ENCODE data around the gene CBL. TPM values are rescaled to one million over a fixed set of nuclear protein-coding genes. Genes with fewer than 3 reads are reported as not detected.
"Not testable (repeated sequence)": the region's sequence is repeated elsewhere in the genome, so short reads cannot be mapped to it uniquely, and the experiment has no call there.

CBL gene
- total RNA-seq, 1 donor from 2014 or later: 22.5 TPM

DNA sequence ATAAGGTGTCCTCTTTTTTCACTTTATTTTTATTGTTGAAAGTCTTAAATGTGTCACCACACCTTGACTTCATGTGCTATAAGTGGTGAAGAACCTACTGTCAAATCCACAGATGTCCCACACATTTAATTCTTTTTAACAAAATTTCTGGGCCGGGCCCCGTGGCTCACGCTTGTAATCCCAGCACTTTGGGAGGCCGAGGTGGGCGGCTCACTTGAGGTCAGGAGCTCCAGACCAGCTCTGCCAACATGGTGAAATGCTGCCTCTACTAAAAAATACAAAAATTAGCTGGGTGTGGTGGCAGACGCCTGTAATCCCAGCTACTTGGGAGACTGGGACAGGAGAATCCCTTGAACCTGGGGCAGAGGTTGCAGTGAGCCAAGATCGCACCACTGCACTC lies 3.0 kb downstream of the CBL start:
- DNase-seq (ENCODE audit: low read depth): no peak
- Histone ChIP-seq H3K27me3 (ENCODE audit: control insufficient read depth, insufficient read depth, low read length) (no peaks in the 10 kb centered on the region), H3K4me3 (ENCODE audit: low read depth, low read length) (no peak overlapping the region), H3K36me3 (ENCODE audit: control insufficient read depth, insufficient read depth, low read length) (no peaks in the 10 kb centered on the region)
- TF ChIP-seq, protein P1, sequence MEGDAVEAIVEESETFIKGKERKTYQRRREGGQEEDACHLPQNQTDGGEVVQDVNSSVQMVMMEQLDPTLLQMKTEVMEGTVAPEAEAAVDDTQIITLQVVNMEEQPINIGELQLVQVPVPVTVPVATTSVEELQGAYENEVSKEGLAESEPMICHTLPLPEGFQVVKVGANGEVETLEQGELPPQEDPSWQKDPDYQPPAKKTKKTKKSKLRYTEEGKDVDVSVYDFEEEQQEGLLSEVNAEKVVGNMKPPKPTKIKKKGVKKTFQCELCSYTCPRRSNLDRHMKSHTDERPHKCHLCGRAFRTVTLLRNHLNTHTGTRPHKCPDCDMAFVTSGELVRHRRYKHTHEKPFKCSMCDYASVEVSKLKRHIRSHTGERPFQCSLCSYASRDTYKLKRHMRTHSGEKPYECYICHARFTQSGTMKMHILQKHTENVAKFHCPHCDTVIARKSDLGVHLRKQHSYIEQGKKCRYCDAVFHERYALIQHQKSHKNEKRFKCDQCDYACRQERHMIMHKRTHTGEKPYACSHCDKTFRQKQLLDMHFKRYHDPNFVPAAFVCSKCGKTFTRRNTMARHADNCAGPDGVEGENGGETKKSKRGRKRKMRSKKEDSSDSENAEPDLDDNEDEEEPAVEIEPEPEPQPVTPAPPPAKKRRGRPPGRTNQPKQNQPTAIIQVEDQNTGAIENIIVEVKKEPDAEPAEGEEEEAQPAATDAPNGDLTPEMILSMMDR (IDR thresholded peaks at IDR 0.05; ENCODE audit: insufficient read depth, low read length, poor library complexity, severe bottlenecking): no peak

DNA sequence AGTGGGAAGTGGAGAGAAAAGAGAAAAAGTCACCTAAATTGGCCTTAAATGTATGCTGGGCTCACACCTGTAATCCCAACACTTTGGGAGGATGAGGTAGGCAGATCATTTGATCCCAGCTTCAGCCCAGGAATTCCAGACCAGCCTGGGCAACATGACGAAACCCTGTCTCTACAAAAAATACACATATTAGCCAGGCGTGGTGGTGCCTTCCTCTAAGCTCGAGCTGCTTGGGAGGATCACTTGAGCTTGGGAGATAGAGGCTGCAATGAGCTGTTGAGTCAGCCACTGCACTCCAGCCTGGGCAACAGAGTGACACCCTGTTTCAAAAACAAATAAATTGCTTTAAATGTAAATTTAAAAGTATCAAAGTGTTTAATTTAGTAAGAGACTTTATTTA lies 3.9 kb downstream of the CBL start:
- no peaks in the 10 kb centered on the region for H3K27me3 ChIP-seq (ENCODE audit: control insufficient read depth, insufficient read depth, low read length)
- no peak for DNase-seq (ENCODE audit: low read depth)
- TF ChIP-seq, protein P1 (IDR thresholded peaks at IDR 0.05; ENCODE audit: insufficient read depth, low read length, poor library complexity, severe bottlenecking): no peak
- no peak overlapping the region for H3K4me3 ChIP-seq (ENCODE audit: low read depth, low read length)
- no peaks in the 10 kb centered on the region for H3K36me3 ChIP-seq (ENCODE audit: control insufficient read depth, insufficient read depth, low read length)

DNA sequence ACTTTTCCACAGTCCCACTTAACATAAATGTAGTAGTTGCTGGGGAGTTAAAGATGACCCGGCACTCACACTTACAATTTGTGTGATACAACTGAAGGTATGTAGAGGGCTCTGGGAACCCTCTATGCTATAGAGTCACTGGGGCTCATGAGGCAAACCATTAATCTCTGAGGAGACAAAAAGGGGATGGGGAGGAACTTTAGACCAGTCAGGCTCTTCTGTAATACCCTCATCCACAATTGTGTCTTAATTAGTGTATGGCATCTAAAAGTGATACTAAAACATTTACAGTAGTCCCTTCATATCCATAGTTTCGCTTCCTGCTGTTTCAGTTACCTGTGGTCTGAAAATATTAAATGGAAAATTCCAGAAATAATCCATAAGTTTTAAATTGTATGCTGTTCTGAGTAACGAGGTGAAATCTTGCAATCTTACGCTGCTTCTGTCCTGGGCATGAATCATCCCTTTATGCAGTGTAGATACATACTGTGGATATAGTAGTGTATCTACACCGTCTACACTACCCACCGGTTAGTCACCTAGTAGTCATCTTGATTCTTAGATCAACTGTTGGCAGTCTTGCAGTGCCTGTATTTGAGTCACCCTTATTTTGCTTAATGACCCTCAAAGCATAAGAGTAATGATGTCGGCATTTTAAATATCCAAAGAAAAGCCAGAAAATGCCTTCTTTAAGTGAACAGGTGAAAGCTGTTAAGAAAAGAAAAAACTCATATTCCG lies 12.2 kb downstream of the CBL start:
- TF ChIP-seq, protein P1 (IDR thresholded peaks at IDR 0.05; ENCODE audit: insufficient read depth, low read length, poor library complexity, severe bottlenecking): no peak
- no peaks in the 10 kb centered on the region for H3K27me3 ChIP-seq (ENCODE audit: control insufficient read depth, insufficient read depth, low read length)
- DNase-seq (ENCODE audit: low read depth): peak; percentile 97
- no peak overlapping the region for H3K4me3 ChIP-seq (ENCODE audit: low read depth, low read length)
- no peaks in the 10 kb centered on the region for H3K36me3 ChIP-seq (ENCODE audit: control insufficient read depth, insufficient read depth, low read length)

DNA sequence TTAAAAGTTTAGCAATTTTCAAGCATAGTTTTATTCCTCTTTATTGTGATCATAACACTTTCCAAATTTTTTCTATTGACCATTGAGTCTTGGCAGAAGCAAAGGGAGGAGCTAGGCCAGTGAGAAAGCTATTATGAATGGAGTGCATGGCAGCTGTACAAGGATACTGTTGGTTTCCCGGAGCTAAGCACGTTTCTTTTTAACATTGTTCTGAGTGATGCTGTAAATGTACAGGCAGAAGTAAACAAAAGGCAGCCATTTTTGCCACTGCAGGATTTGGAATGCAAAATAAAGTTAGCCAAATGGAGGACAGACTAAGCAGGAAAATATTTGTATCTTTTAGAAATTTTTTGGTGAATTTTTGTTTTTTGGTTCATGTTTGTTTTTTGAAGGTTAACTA lies 16.2 kb downstream of the CBL start:
- no peak for DNase-seq (ENCODE audit: low read depth)
- TF ChIP-seq, protein P1 (IDR thresholded peaks at IDR 0.05; ENCODE audit: insufficient read depth, low read length, poor library complexity, severe bottlenecking): no peak
- Histone ChIP-seq H3K4me3 (ENCODE audit: low read depth, low read length) (no peak overlapping the region), H3K36me3 (ENCODE audit: control insufficient read depth, insufficient read depth, low read length) (no peaks in the 10 kb centered on the region), H3K27me3 (ENCODE audit: control insufficient read depth, insufficient read depth, low read length) (no peaks in the 10 kb centered on the region)

DNA sequence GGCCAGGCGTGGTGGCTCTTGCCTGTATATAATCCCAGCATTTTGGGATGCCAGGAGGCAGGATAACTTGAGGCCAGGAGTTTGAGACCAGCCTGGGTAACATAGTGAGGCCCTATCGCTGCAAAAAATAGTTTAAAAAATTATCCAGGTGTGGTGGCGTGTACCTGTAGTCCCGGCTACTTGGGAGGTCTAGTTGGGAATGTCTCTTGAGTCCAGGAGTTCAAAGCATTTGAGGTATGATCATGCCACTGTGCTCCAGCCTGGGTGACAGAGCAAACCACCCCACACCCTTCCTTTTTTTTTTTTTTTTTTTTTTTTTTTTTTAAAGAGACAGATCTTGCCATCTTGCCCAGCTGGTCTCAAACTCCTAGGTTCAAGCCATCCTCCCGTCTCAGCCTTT lies 16.8 kb downstream of the CBL start:
- no peaks in the 10 kb centered on the region for H3K36me3 ChIP-seq (ENCODE audit: control insufficient read depth, insufficient read depth, low read length)
- H3K4me3 ChIP-seq (ENCODE audit: low read depth, low read length): no peak overlapping the region
- TF ChIP-seq, protein P1 (IDR thresholded peaks at IDR 0.05; ENCODE audit: insufficient read depth, low read length, poor library complexity, severe bottlenecking): no peak
- no peak for DNase-seq (ENCODE audit: low read depth)
- no peaks in the 10 kb centered on the region for H3K27me3 ChIP-seq (ENCODE audit: control insufficient read depth, insufficient read depth, low read length)

DNA sequence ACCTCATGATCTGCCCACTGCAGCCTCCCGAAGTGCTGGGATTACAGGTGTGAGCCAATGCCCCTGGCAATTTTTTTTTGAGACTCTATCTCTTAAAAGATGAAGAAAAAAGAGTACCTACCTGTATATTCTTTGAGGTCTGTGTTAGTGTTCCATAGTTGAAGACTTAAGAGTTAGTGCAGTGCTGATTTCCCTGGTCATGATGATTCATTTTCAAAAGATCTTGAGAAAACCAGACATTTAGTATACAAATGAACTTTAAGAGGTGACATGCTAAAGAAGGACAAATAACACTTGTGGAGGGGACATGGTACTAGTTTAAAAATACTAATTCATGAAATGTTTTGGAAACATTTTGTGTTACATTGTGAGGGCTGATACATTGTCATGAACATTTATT lies 17.7 kb downstream of the CBL start:
- TF ChIP-seq, protein P1 (IDR thresholded peaks at IDR 0.05; ENCODE audit: insufficient read depth, low read length, poor library complexity, severe bottlenecking): no peak
- DNase-seq (ENCODE audit: low read depth): peak; percentile 5
- H3K4me3 ChIP-seq (ENCODE audit: low read depth, low read length): no peak overlapping the region
- H3K27me3 ChIP-seq (ENCODE audit: control insufficient read depth, insufficient read depth, low read length): no peaks in the 10 kb centered on the region
- H3K36me3 ChIP-seq (ENCODE audit: control insufficient read depth, insufficient read depth, low read length): no peaks in the 10 kb centered on the region

DNA sequence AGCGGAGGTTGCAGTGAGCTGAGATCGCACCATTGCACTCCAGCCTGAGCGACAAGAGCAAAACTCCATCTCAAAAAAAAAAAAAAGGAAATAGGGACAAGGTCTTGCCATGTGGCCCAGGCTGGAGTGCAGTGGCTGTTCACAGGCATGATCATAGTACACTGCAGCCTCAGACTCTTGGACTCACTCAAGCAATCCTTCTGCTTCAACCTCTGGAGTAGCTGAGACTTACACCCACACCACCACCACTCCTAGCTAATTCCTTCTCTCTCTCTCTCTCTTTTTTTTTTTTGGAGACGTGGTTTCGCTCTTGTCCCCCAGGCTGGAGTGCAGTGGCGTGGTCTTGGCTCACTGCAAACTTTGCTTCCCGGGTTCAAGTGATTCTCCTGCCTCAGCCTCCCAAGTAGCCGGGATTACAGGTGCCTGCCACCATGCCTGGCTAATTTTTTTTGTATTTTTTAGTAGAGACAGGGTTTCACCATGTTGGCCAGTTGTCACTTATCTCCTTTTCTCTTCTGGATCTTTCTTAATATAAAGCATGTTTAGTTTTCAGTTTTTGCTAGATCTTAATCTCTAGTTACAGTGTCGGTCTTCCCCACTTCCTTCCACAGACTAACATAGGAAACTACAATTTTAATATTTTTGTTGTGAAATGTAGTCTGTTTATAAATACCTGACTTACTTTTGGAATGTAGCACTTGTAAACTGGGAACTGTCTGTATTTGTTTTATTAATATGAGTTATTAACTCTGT lies 22.6 kb downstream of the CBL start:
- not testable (repeated sequence) for H3K36me3 ChIP-seq (ENCODE audit: control insufficient read depth, insufficient read depth, low read length); DNase-seq (ENCODE audit: low read depth); H3K27me3 ChIP-seq (ENCODE audit: control insufficient read depth, insufficient read depth, low read length); H3K4me3 ChIP-seq (ENCODE audit: low read depth, low read length)
